IMR-90 (cell line): Measurements from ENCODE around the gene ALK.

ENCODE experiments used
- BHLHE40 ChIP-seq: fragments of 150-350 bp; IDR thresholded peaks from 2 replicates; pipeline ENCODE4 v1.6.1; 2016; ENCODE audit warnings: mild to moderate bottlenecking, low read depth, low read length
- CEBPB ChIP-seq: IDR thresholded peaks from 2 replicates; pipeline ENCODE4 v1.6.1; 2012; ENCODE audit warnings: low read depth, low read length, improper control_type of control experiment
- CHD1 ChIP-seq: IDR thresholded peaks from 2 replicates; pipeline ENCODE4 v1.6.1; 2012; ENCODE audit warnings: low read depth, low read length, improper control_type of control experiment
- CTCF ChIP-seq: conservative IDR thresholded peaks from 2 replicates; pipeline ENCODE4 v1.5.1; 2012; ENCODE audit warnings: mild to moderate bottlenecking, low read depth, low read length, improper control_type of control experiment
- MAFK ChIP-seq: IDR thresholded peaks from 2 replicates; pipeline ENCODE4 v1.6.1; 2012; ENCODE audit warnings: low read depth, low read length, improper control_type of control experiment
- MAZ ChIP-seq: IDR thresholded peaks from 2 replicates; pipeline ENCODE4 v1.6.1; 2012; ENCODE audit warnings: low read depth, mild to moderate bottlenecking, low read length, improper control_type of control experiment, moderate library complexity, borderline replicate concordance
- MXI1 ChIP-seq: IDR thresholded peaks from 2 replicates; pipeline ENCODE4 v1.6.1; 2012; ENCODE audit warnings: low read depth, mild to moderate bottlenecking, low read length, moderate library complexity, borderline replicate concordance
- POLR2A ChIP-seq: IDR thresholded peaks from 2 replicates; pipeline ENCODE4 v1.6.1; 2012; ENCODE audit warnings: mild to moderate bottlenecking, low read depth, low read length
- RAD21 ChIP-seq: IDR thresholded peaks from 2 replicates; pipeline ENCODE4 v1.6.1; 2012; ENCODE audit warnings: low read length, improper control_type of control experiment
- RCOR1 ChIP-seq: IDR thresholded peaks from 2 replicates; pipeline ENCODE4 v1.6.1; 2012; ENCODE audit warnings: mild to moderate bottlenecking, low read length, improper control_type of control experiment; ENCODE audit not compliant: insufficient replicate concordance
- RFX5 ChIP-seq: IDR thresholded peaks from 2 replicates; pipeline ENCODE4 v1.8.0; 2012; ENCODE audit warnings: low read depth, mild to moderate bottlenecking, low read length, moderate library complexity
- SMC3 ChIP-seq: fragments of 150-350 bp; IDR thresholded peaks from 2 replicates; pipeline ENCODE4 v1.6.1; 2016; ENCODE audit warnings: low read depth, mild to moderate bottlenecking, antibody characterized with exemption, low read length, moderate library complexity
- TF ChIP-seq, protein P1 (sequence below): fragments of 150-350 bp; IDR thresholded peaks from 2 replicates; pipeline ENCODE4 v1.6.1; 2017; ENCODE audit warnings: mild to moderate bottlenecking, antibody characterized with exemption, low read length, low read depth
- TF ChIP-seq, protein P2 (sequence below): fragments of 150-350 bp; IDR thresholded peaks from 2 replicates; pipeline ENCODE4 v1.6.1; 2016; ENCODE audit warnings: low read depth, mild to moderate bottlenecking, low read length, moderate library complexity, borderline replicate concordance

DNA sequence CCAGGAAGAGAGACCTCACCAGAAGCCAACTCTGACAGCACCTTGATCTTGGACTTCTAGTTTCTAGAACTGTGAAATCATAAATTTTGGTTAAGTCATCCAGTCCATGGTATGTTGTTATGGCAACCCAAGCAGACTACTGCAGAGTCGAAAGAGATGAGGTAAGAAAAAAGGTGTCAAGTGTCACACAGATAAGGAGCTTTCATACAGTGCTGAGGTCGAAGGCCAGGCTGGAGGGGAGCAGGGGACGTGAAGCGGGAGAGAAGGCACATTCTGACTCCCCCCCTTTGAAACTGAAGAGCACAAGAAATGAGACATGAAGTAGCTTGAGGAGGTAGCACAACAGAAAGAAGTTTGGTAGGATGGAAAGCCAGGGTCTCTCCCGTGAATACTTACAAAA is 110.4 kb downstream of the ALK start:
- TF ChIP-seq CTCF (no peak), MAFK (no peak), CEBPB (no peak), RFX5 (no peak), POLR2A (no peak), RAD21 (no peak), MAZ (no peak), SMC3 (no peak), CHD1 (no peak), MXI1 (no peak), BHLHE40 (no peak), RCOR1 (no peak)
- TF ChIP-seq, protein P1, sequence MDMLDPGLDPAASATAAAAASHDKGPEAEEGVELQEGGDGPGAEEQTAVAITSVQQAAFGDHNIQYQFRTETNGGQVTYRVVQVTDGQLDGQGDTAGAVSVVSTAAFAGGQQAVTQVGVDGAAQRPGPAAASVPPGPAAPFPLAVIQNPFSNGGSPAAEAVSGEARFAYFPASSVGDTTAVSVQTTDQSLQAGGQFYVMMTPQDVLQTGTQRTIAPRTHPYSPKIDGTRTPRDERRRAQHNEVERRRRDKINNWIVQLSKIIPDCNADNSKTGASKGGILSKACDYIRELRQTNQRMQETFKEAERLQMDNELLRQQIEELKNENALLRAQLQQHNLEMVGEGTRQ: no peak
- TF ChIP-seq, protein P2, sequence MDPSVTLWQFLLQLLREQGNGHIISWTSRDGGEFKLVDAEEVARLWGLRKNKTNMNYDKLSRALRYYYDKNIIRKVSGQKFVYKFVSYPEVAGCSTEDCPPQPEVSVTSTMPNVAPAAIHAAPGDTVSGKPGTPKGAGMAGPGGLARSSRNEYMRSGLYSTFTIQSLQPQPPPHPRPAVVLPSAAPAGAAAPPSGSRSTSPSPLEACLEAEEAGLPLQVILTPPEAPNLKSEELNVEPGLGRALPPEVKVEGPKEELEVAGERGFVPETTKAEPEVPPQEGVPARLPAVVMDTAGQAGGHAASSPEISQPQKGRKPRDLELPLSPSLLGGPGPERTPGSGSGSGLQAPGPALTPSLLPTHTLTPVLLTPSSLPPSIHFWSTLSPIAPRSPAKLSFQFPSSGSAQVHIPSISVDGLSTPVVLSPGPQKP: no peak
